GM11168 (cell line): ENCODE data around the gene HSD3B2.

Source experiments
- in situ Hi-C: fragments of 300-500 bp; cut with MboI; formaldehyde crosslinking; loops from one replicate; pipeline ENCODE4 v1.12.0; 2022; ENCODE audit warnings: low sequenced_read_pairs; ENCODE audit not compliant: unreplicated experiment

HSD3B2 gene

DNA sequence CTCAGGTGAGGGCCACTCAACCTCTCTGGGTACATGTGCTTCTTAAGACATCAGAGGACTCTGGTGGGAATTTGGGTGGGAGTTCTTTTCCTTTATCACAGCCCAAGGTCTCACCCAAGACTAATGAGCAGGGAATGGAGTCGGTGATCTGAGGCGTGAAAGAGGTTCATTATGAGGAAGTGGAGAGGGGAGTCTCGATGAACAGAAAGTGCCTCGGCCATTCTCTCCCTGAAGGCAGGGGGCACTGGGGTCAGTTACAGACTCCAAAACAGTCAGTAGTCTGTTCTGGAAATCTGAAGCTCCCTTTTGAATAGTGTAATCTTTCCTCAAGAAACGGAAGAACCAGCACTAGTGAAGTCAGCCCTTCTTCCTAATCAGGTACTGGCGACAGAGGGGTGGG, 36.2 kb downstream of the HSD3B2 start:
- in situ Hi-C loops = no loop called here

- in situ Hi-C loops = no loop called here
Measured at GRCh38 chr1:119452091-119452490, 37.1 kb downstream of the HSD3B2 start.

DNA sequence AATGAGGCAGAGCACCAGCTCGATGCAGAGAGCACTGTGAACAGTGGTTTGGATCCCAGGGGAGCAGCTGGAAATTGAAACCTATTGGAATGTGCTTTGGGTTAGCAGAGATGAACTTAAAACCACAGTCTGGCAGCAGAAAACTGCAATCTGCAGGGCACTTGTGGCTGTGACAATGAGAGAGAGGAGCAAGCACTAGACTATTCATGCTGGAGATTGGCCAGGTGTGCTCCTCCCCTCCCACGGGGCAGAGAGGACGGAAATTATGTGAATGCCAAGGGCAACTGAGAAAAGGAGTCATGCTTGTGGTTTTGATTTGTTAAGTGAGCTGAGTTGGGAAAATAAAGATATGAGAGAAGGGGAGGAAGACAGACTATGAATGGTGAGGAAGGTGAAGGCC, 38.1 kb downstream of the HSD3B2 start:
- in situ Hi-C loops = no loop called here

- in situ Hi-C loops = no loop called here
Measured at GRCh38 chr1:119462964-119463363, 48.0 kb downstream of the HSD3B2 start.

GRCh38 chr1:119463569-119463968, 48.6 kb downstream of the HSD3B2 start:
- in situ Hi-C loops = no loop called here

DNA sequence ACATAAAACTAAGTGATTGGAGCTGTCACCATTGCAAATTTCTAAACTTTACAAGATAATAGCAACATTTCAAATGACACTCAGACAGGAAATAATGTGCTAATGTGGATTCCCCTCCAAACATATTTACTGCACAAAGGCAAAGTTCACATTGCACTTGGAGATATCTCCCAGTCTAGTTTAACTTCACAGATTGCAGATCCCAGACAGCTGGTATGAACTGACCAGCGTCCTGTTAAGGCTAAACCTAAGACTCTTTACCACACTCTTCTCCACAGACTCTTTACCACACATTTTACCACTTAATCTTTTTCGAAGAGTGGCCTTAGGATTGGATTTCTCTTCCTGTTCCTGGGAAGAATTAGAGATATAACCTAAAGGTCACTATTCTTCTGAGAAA, 51.5 kb downstream of the HSD3B2 start:
- in situ Hi-C loops = no loop called here

DNA sequence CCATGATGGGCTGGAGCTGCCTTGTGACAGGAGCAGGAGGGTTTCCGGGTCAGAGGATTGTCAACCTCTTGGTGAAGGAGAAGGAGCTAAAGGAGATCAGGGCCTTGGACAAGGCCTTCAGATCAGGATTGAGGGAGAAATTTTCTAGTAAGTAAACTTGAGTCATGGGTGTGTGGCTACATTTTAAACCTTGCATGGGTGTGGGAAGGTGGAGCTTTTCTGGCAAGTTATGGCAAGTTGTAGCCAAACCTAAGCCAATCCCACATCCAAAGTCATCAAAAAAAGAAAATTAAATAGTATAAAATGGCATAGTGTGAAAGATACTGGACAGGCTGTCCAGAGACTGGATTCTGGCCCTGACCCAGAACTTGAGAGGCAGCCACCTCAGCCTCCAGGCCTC, 52.3 kb downstream of the HSD3B2 start:
- in situ Hi-C loops = no loop called here

DNA sequence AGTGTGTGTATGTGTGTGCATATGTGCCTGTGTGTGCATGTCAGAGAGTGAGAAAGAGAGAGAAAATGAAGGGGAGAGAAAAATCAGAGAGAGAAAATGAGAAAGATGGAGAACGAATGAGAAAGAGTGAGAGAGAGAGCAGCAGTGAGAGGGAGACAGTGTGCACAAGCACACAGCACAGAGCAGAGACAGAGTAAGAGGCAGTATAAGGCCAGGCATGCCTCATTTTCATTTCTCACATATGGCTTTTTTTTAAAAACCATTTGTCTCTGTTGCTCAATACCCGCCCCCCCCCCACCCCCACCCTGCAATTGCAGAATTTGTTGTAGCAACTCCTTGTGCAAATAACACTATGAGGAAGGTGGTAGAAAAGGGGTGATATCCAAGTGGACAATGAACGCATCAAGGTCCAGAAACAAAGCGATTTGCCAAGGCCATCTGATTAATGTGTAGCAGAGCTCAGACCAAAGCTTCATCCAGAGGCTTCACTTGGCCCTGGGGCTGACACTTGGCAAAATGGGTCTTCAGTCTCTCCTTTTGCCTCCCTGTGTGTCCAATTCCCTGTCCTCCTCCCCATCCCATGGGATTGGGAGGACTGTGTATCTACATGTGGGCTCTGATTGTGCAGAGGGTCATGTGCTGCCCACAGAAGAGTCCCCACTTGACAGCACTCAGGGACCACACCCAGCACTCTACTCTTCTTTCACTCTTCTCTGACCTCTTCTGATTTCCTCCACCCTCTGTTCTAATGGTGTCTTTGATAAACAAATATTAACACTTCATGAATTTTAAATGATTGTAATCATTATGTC, 53.1 kb downstream of the HSD3B2 start:
- in situ Hi-C loops = no loop called here

DNA sequence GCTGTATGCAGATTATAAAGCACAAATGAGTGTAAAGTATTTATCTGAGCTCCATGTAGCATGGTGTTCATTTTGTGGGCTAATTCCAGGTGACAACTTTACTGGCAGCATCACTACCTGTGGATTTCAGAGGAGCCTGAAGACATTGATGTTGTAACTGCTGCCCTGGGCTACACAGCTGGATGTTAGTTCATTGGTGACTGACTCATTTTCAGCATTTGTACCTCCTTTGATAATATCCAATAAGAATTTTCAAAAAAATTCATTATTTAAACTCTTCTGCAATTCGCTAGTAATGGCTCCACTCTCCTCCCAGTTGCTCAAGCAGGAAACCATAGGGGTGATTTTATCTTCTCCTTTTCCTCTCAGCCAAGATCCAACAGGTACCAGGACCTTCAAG, 54.8 kb downstream of the HSD3B2 start:
- in situ Hi-C loops = no loop called here

DNA sequence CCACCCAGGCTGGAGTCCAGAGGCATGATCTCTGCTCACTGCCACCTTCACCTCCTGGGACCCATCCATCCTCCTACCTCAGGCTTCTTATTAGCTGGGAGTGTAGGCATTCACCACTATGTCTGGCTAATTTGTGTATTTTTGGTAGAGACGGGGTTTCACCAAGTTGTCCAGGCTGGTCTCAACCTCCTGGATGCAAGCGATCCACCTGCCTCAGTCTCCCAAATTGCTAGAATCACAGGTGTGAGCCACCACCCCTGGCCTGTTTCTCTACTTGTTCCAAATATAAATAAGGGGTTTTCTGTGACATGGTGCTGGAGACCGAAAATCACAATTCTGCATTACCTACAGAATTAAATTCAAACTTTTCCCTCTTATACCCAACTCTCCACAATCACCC, 55.4 kb downstream of the HSD3B2 start:
- in situ Hi-C loops = no loop called here

- in situ Hi-C loops = no loop called here
Measured at GRCh38 chr1:119470958-119471357, 56.0 kb downstream of the HSD3B2 start.

DNA sequence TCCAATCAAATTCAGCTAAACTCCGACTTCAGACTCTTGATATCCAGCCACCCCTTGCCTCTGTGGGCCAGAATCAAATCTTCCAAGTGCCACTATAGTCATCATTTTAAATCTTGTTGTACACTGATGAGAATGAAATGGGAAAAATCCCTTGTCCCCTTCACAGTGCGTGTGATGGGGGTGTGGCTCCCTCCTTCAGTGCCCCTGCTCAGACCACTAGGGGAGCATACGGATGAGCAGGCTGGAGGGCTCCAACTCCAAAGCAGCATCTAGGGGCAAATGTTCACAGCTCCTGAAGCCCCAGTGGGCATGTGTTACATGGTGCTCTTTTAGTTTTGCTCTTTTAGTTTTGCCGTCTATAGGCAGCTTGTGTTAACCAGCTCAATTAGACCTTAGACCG, 56.6 kb downstream of the HSD3B2 start:
- in situ Hi-C loops = no loop called here

- in situ Hi-C loops = no loop called here
Measured at GRCh38 chr1:119472080-119472818, 57.3 kb downstream of the HSD3B2 start.
